ENCODE results near the gene GPR152.

DNA sequence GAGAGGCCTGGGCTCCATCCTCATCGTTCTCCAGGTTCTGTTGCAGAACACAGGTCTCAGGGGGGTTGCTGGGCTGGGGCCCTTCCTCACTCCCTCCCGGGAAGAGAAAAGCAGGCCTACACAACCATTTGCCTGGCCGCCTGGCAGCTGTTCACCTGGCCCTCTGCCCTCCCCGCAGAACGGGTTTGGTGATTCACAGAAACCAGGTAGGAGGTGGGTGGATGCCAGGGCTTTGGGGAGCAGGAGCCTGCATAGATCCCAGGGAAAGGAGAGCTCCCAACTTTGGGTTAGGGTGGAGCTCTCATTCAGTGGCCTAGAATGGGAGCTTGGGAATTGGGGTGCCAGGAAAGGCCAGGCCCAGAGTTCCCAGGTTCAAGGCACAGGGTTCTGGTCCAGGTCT, 15.5 kb upstream of the GPR152 start:
- TF ChIP-seq, protein P1, sequence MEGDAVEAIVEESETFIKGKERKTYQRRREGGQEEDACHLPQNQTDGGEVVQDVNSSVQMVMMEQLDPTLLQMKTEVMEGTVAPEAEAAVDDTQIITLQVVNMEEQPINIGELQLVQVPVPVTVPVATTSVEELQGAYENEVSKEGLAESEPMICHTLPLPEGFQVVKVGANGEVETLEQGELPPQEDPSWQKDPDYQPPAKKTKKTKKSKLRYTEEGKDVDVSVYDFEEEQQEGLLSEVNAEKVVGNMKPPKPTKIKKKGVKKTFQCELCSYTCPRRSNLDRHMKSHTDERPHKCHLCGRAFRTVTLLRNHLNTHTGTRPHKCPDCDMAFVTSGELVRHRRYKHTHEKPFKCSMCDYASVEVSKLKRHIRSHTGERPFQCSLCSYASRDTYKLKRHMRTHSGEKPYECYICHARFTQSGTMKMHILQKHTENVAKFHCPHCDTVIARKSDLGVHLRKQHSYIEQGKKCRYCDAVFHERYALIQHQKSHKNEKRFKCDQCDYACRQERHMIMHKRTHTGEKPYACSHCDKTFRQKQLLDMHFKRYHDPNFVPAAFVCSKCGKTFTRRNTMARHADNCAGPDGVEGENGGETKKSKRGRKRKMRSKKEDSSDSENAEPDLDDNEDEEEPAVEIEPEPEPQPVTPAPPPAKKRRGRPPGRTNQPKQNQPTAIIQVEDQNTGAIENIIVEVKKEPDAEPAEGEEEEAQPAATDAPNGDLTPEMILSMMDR (IDR thresholded peaks at IDR 0.05; ENCODE audit: low read depth, low read length): no peak
- TF ChIP-seq EZH2phosphoT487 (IDR thresholded peaks at IDR 0.05; ENCODE audit: low read depth): no peak

Measured in OCI-LY3 (cell line).